Liver (tissue), 9 donors: ENCODE results near the gene AP1S1. TPM values are rescaled to one million over a fixed set of nuclear protein-coding genes. Genes with fewer than 3 reads are reported as not detected.

ENCODE experiments used
- DNase-seq: peaks from one replicate; pipeline ENCODE4 v3.0.0-alpha.2; 2017; ENCODE audit warnings: low spot score
- H3K27ac ChIP-seq, 2 donors: one replicate each; pipeline ENCODE4 v1.7.0; 2013; ENCODE audit warnings: inconsistent platforms in 2 of 2, low read length in 2 of 2, control low read depth in 1 of 2, low read depth in 1 of 2, mild to moderate bottlenecking in 1 of 2
- H3K27me3 ChIP-seq, 4 donors: one replicate each; pipeline versions ENCODE4 v1.6.1 to v1.7.0; 2013; ENCODE audit warnings: low read length in 3 of 4, inconsistent platforms in 1 of 4, mild to moderate bottlenecking in 1 of 4, moderate library complexity in 1 of 4; ENCODE audit not compliant: control insufficient read depth in 4 of 4, insufficient read depth in 4 of 4
- H3K36me3 ChIP-seq, 4 donors: one replicate each; pipeline versions ENCODE4 v1.6.1 to v1.7.0; 2013; ENCODE audit warnings: low read length in 3 of 4, mild to moderate bottlenecking in 3 of 4, low read depth in 1 of 4, moderate library complexity in 1 of 4; ENCODE audit not compliant: control insufficient read depth in 4 of 4, insufficient read depth in 3 of 4
- H3K4me1 ChIP-seq, 4 donors: one replicate each; pipeline versions ENCODE4 v1.6.1 to v1.7.0; 2013; ENCODE audit warnings: low read length in 3 of 4, mild to moderate bottlenecking in 3 of 4, moderate library complexity in 1 of 4; ENCODE audit not compliant: control insufficient read depth in 4 of 4, insufficient read depth in 4 of 4
- H3K4me3 ChIP-seq, 3 donors: one replicate each; pipeline versions ENCODE4 v1.6.1 to v1.7.0; 2013; ENCODE audit warnings: low read length in 3 of 3, control low read depth in 1 of 3, low read depth in 1 of 3, mild to moderate bottlenecking in 1 of 3
- H3K9ac ChIP-seq, 2 donors: one replicate each; pipeline ENCODE4 v1.7.0; 2013; ENCODE audit warnings: low read length in 2 of 2, mild to moderate bottlenecking in 2 of 2, moderate library complexity in 2 of 2, control low read depth in 1 of 2, low read depth in 1 of 2
- H3K9me3 ChIP-seq, 4 donors: one replicate each; pipeline versions ENCODE4 v1.6.1 to v1.7.0; 2013; ENCODE audit warnings: low read length in 3 of 4; ENCODE audit not compliant: control insufficient read depth in 4 of 4
- CTCF ChIP-seq: fragments of 150-350 bp; IDR thresholded peaks from 2 replicates; pipeline ENCODE4 v1.5.1; 2017; ENCODE audit warnings: improper control_type of control experiment, low read depth, low read length; ENCODE audit not compliant: missing input control
- EGR1 ChIP-seq, 2 donors: IDR thresholded peaks; 2 replicates each; pipeline ENCODE4 v1.6.1; 2016 to 2018; ENCODE audit warnings: antibody characterized with exemption in 2 of 2, low read depth in 2 of 2
- FOXA1 ChIP-seq: IDR thresholded peaks from 2 replicates; pipeline ENCODE4 v1.6.1; 2016; ENCODE audit warnings: antibody characterized with exemption
- FOXA2 ChIP-seq: IDR thresholded peaks from 2 replicates; pipeline ENCODE4 v1.6.1; 2016; ENCODE audit warnings: antibody characterized with exemption
- HNF4A ChIP-seq, 2 donors: conservative IDR thresholded peaks; 2 replicates each; pipeline ENCODE4 v1.6.1; 2016; ENCODE audit warnings: antibody characterized with exemption in 2 of 2, mild to moderate bottlenecking in 2 of 2
- HNF4G ChIP-seq: IDR thresholded peaks from 2 replicates; pipeline ENCODE4 v1.6.1; 2016; ENCODE audit warnings: antibody characterized with exemption
- JUND ChIP-seq, 2 donors: IDR thresholded peaks; 2 replicates each; pipeline ENCODE4 v1.6.1; 2016; ENCODE audit warnings: antibody characterized with exemption in 2 of 2
- RAD21 ChIP-seq, 2 donors: IDR thresholded peaks; 2 replicates each; pipeline ENCODE4 v1.6.1; 2016; ENCODE audit warnings: antibody characterized with exemption in 2 of 2, mild to moderate bottlenecking in 2 of 2
- REST ChIP-seq: IDR thresholded peaks from 2 replicates; pipeline ENCODE4 v1.6.1; 2016; ENCODE audit warnings: antibody characterized with exemption, mild to moderate bottlenecking
- RXRA ChIP-seq, 2 donors: IDR thresholded peaks; 2 replicates each; pipeline ENCODE4 v1.6.1; 2017 to 2018; ENCODE audit warnings: antibody characterized with exemption in 2 of 2, mild to moderate bottlenecking in 1 of 2
- SP1 ChIP-seq: IDR thresholded peaks from 2 replicates; pipeline ENCODE4 v1.6.1; 2018; ENCODE audit warnings: antibody characterized with exemption, mild to moderate bottlenecking
- TAF1 ChIP-seq: conservative IDR thresholded peaks from 2 replicates; pipeline ENCODE4 v1.6.1; 2016; ENCODE audit warnings: antibody characterized with exemption, mild to moderate bottlenecking
- YY1 ChIP-seq: IDR thresholded peaks from 2 replicates; pipeline ENCODE4 v1.6.1; 2016; ENCODE audit warnings: antibody characterized with exemption, mild to moderate bottlenecking
- ZBTB33 ChIP-seq: IDR thresholded peaks from 2 replicates; pipeline ENCODE4 v1.6.1; 2016; ENCODE audit warnings: antibody characterized with exemption
- WGBS: extraction: QIAGEN DNeasy Blood & Tissue Kit; methylation state at CpG from one replicate; pipeline ENCODE4 v1.1.7; 2013; 5-methylcytosine and 5-hydroxymethylcytosine counted together
- polyA plus RNA-seq, 2 donors: library from polyadenylated mRNA; stranded (reverse) in 1 of 2; unstranded in 1 of 2; fragments of 200-250 nt in 1 of 2; fragments of >200 nt in 1 of 2; fragmentation: Nextera tagmentation in 1 of 2; extraction: Ambion mirVana in 1 of 2; gene quantifications; one replicate each; pipeline versions ENCODE4 v1.2.1 to v1.2.3, GENCODE V29; 2013 to 2015
- total RNA-seq, 2 donors: library from RNA; depleted of rRNA; stranded (reverse); fragments of >200 nt; gene quantifications; one replicate each; pipeline ENCODE4 v1.2.3, GENCODE V29; 2014
- TF ChIP-seq, protein P1 (sequence below): IDR thresholded peaks from 2 replicates; pipeline ENCODE4 v1.6.1; 2016; ENCODE audit warnings: antibody characterized with exemption
- donor health status: healthy.
- donor health status: healthy.
- donor health status: healthy.
- donor health status: healthy.
- donor health status: healthy.

The AP1S1 gene
- total and polyA plus RNA-seq, 4 donors: 13.8 to 25.7 (median 22.0) TPM

- no peak for TF ChIP-seq REST
- TF ChIP-seq JUND (IDR thresholded peaks at IDR 0.05): no peak
- TF ChIP-seq RXRA (IDR thresholded peaks at IDR 0.05): no peak
- TF ChIP-seq FOXA2: no peak
These were observed 32.7 kb downstream of the AP1S1 start (continued) for GRCh38 chr7:101186844-101187428.

DNA sequence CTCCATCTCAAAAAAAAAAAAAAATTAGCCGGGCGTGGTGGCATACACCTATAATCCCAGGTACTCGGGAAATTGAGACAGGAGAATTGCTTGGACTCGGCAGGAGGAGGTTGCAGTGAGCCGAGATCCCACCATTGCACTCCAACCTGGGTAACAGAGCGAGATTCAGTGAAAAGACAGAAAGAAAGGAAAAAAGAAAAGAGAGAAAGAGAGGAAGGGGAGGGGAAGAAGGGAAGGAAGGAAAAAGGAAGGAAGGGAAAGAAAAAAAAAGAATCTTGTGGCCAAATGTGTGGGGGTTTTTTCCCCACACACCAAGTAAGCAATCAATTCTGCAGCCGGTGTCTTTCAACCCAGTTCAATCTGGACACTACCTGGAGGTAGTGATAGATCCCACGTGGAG is 34.8 kb downstream of the AP1S1 start:
- H3K27me3 ChIP-seq: no peaks in the 10 kb centered on the region
- no peak overlapping the region for H3K4me3 ChIP-seq
- H3K36me3 ChIP-seq: peaks cover 0 to 3% (median 0%) of the 10 kb centered on the region in 4 donors
- peaks cover 3 to 6% (median 5%) of the 10 kb centered on the region in 4 donors for H3K4me1 ChIP-seq
- no peak for DNase-seq
- H3K9ac ChIP-seq: no peak overlapping the region
- no peak overlapping the region for H3K27ac ChIP-seq
- no peaks in the 10 kb centered on the region for H3K9me3 ChIP-seq
- 87% methylated on average over 8 of the region's 8 CpGs for WGBS
- TF ChIP-seq FOXA1 (no peak), RAD21 (IDR thresholded peaks at IDR 0.05) (no peak), EGR1 (IDR thresholded peaks at IDR 0.05; ENCODE audit: low read depth in 2 of 2) (no peak), HNF4G (no peak), FOXA2 (no peak), HNF4A (conservative IDR thresholded peaks at IDR 0.05) (no peak)

GRCh38 chr7:101195884-101196283 is 41.6 kb downstream of the AP1S1 start:
- no peak overlapping the region for H3K4me3 ChIP-seq
- no peaks in the 10 kb centered on the region for H3K9me3 ChIP-seq
- H3K4me1 ChIP-seq: peaks cover 3 to 17% (median 11%) of the 10 kb centered on the region in 4 donors
- H3K36me3 ChIP-seq: peaks cover 0 to 1% (median 0%) of the 10 kb centered on the region in 4 donors
- no peaks in the 10 kb centered on the region for H3K27me3 ChIP-seq
- DNase-seq: no peak
- H3K27ac ChIP-seq: no peak overlapping the region
- 90% methylated on average over 17 of the region's 17 CpGs for WGBS
- TF ChIP-seq RXRA (IDR thresholded peaks at IDR 0.05): no peak
- no peak for TF ChIP-seq YY1
- H3K9ac ChIP-seq: no peak overlapping the region

GRCh38 chr7:101197991-101198390 is 43.7 kb downstream of the AP1S1 start:
- Histone ChIP-seq H3K27me3 (no peaks in the 10 kb centered on the region), H3K27ac (no peak overlapping the region)
- no peak for DNase-seq

More at GRCh38 chr7:101197991-101198390, 43.7 kb downstream of the AP1S1 start:
- peaks cover 2 to 27% (median 15%) of the 10 kb centered on the region in 4 donors for H3K4me1 ChIP-seq
- WGBS: 90% methylated on average over 21 of the region's 21 CpGs
- TF ChIP-seq CTCF (no peak), FOXA2 (no peak), SP1 (no peak), HNF4A (conservative IDR thresholded peaks at IDR 0.05) (no peak), ZBTB33 (no peak), RAD21 (IDR thresholded peaks at IDR 0.05) (no peak), TAF1 (no peak), FOXA1 (no peak)
- TF ChIP-seq, protein P1, sequence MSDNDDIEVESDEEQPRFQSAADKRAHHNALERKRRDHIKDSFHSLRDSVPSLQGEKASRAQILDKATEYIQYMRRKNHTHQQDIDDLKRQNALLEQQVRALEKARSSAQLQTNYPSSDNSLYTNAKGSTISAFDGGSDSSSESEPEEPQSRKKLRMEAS: no peak
- H3K9ac ChIP-seq: no peak overlapping the region
- peaks cover 0 to 1% (median 0%) of the 10 kb centered on the region in 4 donors for H3K36me3 ChIP-seq
- no peak overlapping the region for H3K4me3 ChIP-seq
- no peaks in the 10 kb centered on the region for H3K9me3 ChIP-seq
